ENCODE data around the gene RPA1. TPM values are rescaled to one million over a fixed set of nuclear protein-coding genes. Genes with fewer than 3 reads are reported as not detected.
A peak's percentile ranks its signal among the peaks of the same experiment; 100 is the strongest.

The RPA1 gene
- 8.4 and 8.9 TPM in 2 replicates for polyA plus RNA-seq
- 16.1 and 21.5 TPM in 2 replicates for polyA minus RNA-seq

DNA sequence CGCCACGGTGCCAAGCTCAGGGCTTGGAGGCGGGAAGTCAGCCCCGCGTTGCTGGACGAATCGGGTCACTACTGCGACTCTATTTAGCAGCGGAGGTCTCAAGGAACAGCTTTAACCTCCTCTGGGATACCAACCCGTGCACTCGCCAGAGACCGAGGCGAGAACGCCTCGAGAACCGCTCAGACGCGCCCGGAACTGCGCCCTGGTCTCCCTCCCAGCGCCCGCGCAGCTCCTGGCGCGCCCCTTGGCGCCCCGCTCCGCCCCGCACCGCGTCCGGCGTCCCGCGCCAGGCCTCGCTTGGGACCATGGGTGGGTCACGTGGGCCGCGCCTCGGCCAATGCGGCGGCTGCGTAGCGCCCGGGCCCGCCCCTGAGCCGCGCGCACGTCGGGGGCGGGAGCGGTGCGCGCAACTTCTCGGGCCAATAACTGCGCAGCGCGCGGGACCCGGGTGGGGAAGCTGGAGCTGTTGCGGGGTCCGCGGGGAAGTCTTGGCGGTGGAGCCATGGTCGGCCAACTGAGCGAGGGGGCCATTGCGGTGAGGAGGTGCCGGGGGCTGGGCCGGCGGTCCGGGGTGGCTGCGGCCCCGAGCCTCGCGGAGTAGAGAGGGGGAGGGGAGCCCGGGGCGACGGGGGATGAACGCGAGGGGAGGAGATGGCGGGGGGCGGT lies at the start of gene RPA1, which contains the start of gene SMYD4:
TSS of gene RPA1 (plus strand) at position 414 of the 666 bp plus-strand sequence. CDS start at position 503, 89 bp downstream.
TSS of gene SMYD4 (minus strand) at position 311 of the 666 bp plus-strand sequence. CDS start 1,908 bp downstream, outside the sequence.
- H4K20me1 ChIP-seq (ENCODE audit: insufficient read depth) = no peaks in the 10 kb centered on the region
- no peaks in the 10 kb centered on the region for H3K9me2 ChIP-seq (ENCODE audit: insufficient read depth, low read length)
- peak within 1 kb of the TSS; percentile 91 for H3K4me2 ChIP-seq (ENCODE audit: low read length)
- no peaks in the 10 kb centered on the region for H3F3A ChIP-seq (ENCODE audit: insufficient read depth, low read length, poor library complexity, severe bottlenecking)
- peak within 1 kb of the TSS; percentile 63 for H3K9ac ChIP-seq (ENCODE audit: low read length)
- H3K36me3 ChIP-seq (ENCODE audit: insufficient read depth, low read length) = no peaks in the 10 kb centered on the region
- peak within 1 kb of the TSS; percentile 78 for H3K4me3 ChIP-seq (ENCODE audit: low read length)
- peaks cover 13% of the 10 kb centered on the region for H3K79me2 ChIP-seq (replicated peaks; ENCODE audit: insufficient read depth, low read length)
- H3K27me3 ChIP-seq (ENCODE audit: insufficient read depth, low read depth, low read length) = no peaks in the 10 kb centered on the region
- peak within 1 kb of the TSS; percentile 94 for H2AFZ ChIP-seq (ENCODE audit: low read depth, low read length)
- peak within 1 kb of the TSS; percentile 37 for H3K27ac ChIP-seq (ENCODE audit: low read length)
- TF ChIP-seq, protein P1, sequence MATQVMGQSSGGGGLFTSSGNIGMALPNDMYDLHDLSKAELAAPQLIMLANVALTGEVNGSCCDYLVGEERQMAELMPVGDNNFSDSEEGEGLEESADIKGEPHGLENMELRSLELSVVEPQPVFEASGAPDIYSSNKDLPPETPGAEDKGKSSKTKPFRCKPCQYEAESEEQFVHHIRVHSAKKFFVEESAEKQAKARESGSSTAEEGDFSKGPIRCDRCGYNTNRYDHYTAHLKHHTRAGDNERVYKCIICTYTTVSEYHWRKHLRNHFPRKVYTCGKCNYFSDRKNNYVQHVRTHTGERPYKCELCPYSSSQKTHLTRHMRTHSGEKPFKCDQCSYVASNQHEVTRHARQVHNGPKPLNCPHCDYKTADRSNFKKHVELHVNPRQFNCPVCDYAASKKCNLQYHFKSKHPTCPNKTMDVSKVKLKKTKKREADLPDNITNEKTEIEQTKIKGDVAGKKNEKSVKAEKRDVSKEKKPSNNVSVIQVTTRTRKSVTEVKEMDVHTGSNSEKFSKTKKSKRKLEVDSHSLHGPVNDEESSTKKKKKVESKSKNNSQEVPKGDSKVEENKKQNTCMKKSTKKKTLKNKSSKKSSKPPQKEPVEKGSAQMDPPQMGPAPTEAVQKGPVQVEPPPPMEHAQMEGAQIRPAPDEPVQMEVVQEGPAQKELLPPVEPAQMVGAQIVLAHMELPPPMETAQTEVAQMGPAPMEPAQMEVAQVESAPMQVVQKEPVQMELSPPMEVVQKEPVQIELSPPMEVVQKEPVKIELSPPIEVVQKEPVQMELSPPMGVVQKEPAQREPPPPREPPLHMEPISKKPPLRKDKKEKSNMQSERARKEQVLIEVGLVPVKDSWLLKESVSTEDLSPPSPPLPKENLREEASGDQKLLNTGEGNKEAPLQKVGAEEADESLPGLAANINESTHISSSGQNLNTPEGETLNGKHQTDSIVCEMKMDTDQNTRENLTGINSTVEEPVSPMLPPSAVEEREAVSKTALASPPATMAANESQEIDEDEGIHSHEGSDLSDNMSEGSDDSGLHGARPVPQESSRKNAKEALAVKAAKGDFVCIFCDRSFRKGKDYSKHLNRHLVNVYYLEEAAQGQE (IDR thresholded peaks at IDR 0.05; ENCODE audit: borderline replicate concordance) = no peak
- peak; percentile 52 for TF ChIP-seq RAD21 (conservative IDR thresholded peaks at IDR 0.05)
- TF ChIP-seq POLR2AphosphoS5 (IDR thresholded peaks at IDR 0.05) = peak; percentile 70
- no peak for TF ChIP-seq EZH2 (IDR thresholded peaks at IDR 0.05; ENCODE audit: borderline replicate concordance, insufficient read depth, low read length, poor library complexity, severe bottlenecking)
- peak; percentile 87 for TF ChIP-seq MXI1 (conservative IDR thresholded peaks at IDR 0.05; ENCODE audit: poor library complexity, severe bottlenecking)
- TF ChIP-seq SMC3 (conservative IDR thresholded peaks at IDR 0.05; ENCODE audit: poor library complexity) = peak; percentile 55
- peak; percentile 45 for TF ChIP-seq EP300 (conservative IDR thresholded peaks at IDR 0.05; ENCODE audit: poor library complexity, severe bottlenecking)
- H3K9me3 ChIP-seq (ENCODE audit: low read length) = no peaks in the 10 kb centered on the region

DNA sequence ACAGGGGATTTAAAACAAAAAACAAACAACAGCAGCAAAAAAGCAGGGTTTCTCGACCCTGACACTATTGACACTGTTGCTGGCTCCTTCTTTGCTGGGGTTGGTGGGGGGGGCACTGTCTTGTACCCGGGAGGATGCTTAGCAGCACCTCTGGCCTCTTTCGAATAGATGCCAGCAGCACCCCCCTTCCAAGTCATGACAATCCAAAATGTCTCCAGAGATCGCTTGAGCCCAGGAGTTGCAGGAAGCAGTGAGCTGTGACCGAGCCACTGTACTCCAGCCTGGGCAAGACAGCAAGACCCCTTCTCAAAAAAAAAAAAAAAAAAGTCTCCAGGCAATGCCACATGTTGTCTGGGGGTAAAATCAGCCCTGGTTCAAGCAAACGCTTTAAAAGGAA lies 47.6 kb upstream of the RPA1 start:
- H3K9me3 ChIP-seq (ENCODE audit: low read length) = no peaks in the 10 kb centered on the region
- H3K36me3 ChIP-seq (ENCODE audit: insufficient read depth, low read length) = no peaks in the 10 kb centered on the region
- H3K4me2 ChIP-seq (ENCODE audit: low read length) = no peak overlapping the region
- H4K20me1 ChIP-seq (ENCODE audit: insufficient read depth) = no peaks in the 10 kb centered on the region
- H3K27me3 ChIP-seq (ENCODE audit: insufficient read depth, low read depth, low read length) = no peaks in the 10 kb centered on the region
- no peaks in the 10 kb centered on the region for H3K9me2 ChIP-seq (ENCODE audit: insufficient read depth, low read length)
- H3K9ac ChIP-seq (ENCODE audit: low read length) = no peak overlapping the region
- H3K79me2 ChIP-seq (replicated peaks; ENCODE audit: insufficient read depth, low read length) = no peaks in the 10 kb centered on the region
- no peak overlapping the region for H3K4me3 ChIP-seq (ENCODE audit: low read length)
- no peak overlapping the region for H3K27ac ChIP-seq (ENCODE audit: low read length)
- TF ChIP-seq MXI1 (conservative IDR thresholded peaks at IDR 0.05; ENCODE audit: poor library complexity, severe bottlenecking) (no peak), EP300 (conservative IDR thresholded peaks at IDR 0.05; ENCODE audit: poor library complexity, severe bottlenecking) (no peak), RAD21 (conservative IDR thresholded peaks at IDR 0.05) (no peak), POLR2AphosphoS5 (IDR thresholded peaks at IDR 0.05) (no peak), SMC3 (conservative IDR thresholded peaks at IDR 0.05; ENCODE audit: poor library complexity) (no peak), EZH2 (IDR thresholded peaks at IDR 0.05; ENCODE audit: borderline replicate concordance, insufficient read depth, low read length, poor library complexity, severe bottlenecking) (no peak), TAF1 (IDR thresholded peaks at IDR 0.05; ENCODE audit: low read depth) (no peak)
- TF ChIP-seq, protein P1 (IDR thresholded peaks at IDR 0.05; ENCODE audit: borderline replicate concordance) = no peak
- TF ChIP-seq, protein P2, sequence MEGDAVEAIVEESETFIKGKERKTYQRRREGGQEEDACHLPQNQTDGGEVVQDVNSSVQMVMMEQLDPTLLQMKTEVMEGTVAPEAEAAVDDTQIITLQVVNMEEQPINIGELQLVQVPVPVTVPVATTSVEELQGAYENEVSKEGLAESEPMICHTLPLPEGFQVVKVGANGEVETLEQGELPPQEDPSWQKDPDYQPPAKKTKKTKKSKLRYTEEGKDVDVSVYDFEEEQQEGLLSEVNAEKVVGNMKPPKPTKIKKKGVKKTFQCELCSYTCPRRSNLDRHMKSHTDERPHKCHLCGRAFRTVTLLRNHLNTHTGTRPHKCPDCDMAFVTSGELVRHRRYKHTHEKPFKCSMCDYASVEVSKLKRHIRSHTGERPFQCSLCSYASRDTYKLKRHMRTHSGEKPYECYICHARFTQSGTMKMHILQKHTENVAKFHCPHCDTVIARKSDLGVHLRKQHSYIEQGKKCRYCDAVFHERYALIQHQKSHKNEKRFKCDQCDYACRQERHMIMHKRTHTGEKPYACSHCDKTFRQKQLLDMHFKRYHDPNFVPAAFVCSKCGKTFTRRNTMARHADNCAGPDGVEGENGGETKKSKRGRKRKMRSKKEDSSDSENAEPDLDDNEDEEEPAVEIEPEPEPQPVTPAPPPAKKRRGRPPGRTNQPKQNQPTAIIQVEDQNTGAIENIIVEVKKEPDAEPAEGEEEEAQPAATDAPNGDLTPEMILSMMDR (IDR thresholded peaks at IDR 0.05; ENCODE audit: poor library complexity, severe bottlenecking) = no peak
- H3F3A ChIP-seq (ENCODE audit: insufficient read depth, low read length, poor library complexity, severe bottlenecking) = no peaks in the 10 kb centered on the region
- H2AFZ ChIP-seq (ENCODE audit: low read depth, low read length) = no peak overlapping the region

Measured in neural cell (in vitro differentiated cells).